Fibroblast of skin of right biceps (primary cell): Measurements from ENCODE around the gene BPIFB4.
"Not testable (repeated sequence)": the region's sequence is repeated elsewhere in the genome, so short reads cannot be mapped to it uniquely, and the experiment has no call there.

Experiments
- DNase-seq: peaks from one replicate; pipeline ENCODE4 v3.0.0-alpha.2; 2013

The BPIFB4 gene

GRCh38 chr20:33122297-33122696, 42.9 kb downstream of the BPIFB4 start:
- not testable (repeated sequence) for DNase-seq

GRCh38 chr20:33124261-33124660, 44.8 kb downstream of the BPIFB4 start:
- no peak for DNase-seq

GRCh38 chr20:33124994-33125393, 45.6 kb downstream of the BPIFB4 start:
- no peak for DNase-seq

- no peak for DNase-seq
Measured at GRCh38 chr20:33125983-33126382, 46.5 kb downstream of the BPIFB4 start.

GRCh38 chr20:33127422-33128097, 48.1 kb downstream of the BPIFB4 start:
- DNase-seq, result no peak

GRCh38 chr20:33130568-33131061, 51.2 kb downstream of the BPIFB4 start:
- DNase-seq, result peak; percentile 87

- no peak for DNase-seq
Measured at GRCh38 chr20:33131949-33132473, 52.6 kb downstream of the BPIFB4 start.

- peak; percentile 47 for DNase-seq
Measured at GRCh38 chr20:33132513-33133372, 53.3 kb downstream of the BPIFB4 start.

- no peak for DNase-seq
Measured at GRCh38 chr20:33133373-33133941, 54.0 kb downstream of the BPIFB4 start.

GRCh38 chr20:33137195-33137594, 57.8 kb downstream of the BPIFB4 start:
- DNase-seq, result no peak

- no peak for DNase-seq
Measured at GRCh38 chr20:33139467-33139866, 60.0 kb downstream of the BPIFB4 start.

- no peak for DNase-seq
Measured at GRCh38 chr20:33145521-33145920, 66.1 kb downstream of the BPIFB4 start.

- no peak for DNase-seq
Measured at GRCh38 chr20:33147299-33147698, 67.9 kb downstream of the BPIFB4 start.

GRCh38 chr20:33148040-33148439, 68.6 kb downstream of the BPIFB4 start:
- no peak for DNase-seq

- no peak for DNase-seq
Measured at GRCh38 chr20:33154252-33154651, 74.8 kb downstream of the BPIFB4 start.

GRCh38 chr20:33158637-33159385, 79.4 kb downstream of the BPIFB4 start:
- no peak for DNase-seq

- no peak for DNase-seq
Measured at GRCh38 chr20:33159713-33160112, 80.3 kb downstream of the BPIFB4 start.

- no peak for DNase-seq
Measured at GRCh38 chr20:33160681-33161080, 81.2 kb downstream of the BPIFB4 start.
